Hematopoietic multipotent progenitor cell (in vitro differentiated cells): ENCODE data around the gene TSC22D1. TPM values are rescaled to one million over a fixed set of nuclear protein-coding genes. Genes with fewer than 3 reads are reported as not detected.

Source experiments
- DNase-seq, 3 donors: peaks; one replicate each; pipeline ENCODE4 v3.0.0-alpha.2; 2011 to 2015; ENCODE audit warnings: low read depth in 2 of 3, low spot score in 2 of 3
- total RNA-seq: library from RNA; depleted of rRNA; stranded (reverse); fragments of >200 nt; gene quantifications from one replicate; pipeline ENCODE4 v1.2.3, GENCODE V29; 2012

The TSC22D1 gene
- total RNA-seq, 1 donor, result 144 TPM

DNA sequence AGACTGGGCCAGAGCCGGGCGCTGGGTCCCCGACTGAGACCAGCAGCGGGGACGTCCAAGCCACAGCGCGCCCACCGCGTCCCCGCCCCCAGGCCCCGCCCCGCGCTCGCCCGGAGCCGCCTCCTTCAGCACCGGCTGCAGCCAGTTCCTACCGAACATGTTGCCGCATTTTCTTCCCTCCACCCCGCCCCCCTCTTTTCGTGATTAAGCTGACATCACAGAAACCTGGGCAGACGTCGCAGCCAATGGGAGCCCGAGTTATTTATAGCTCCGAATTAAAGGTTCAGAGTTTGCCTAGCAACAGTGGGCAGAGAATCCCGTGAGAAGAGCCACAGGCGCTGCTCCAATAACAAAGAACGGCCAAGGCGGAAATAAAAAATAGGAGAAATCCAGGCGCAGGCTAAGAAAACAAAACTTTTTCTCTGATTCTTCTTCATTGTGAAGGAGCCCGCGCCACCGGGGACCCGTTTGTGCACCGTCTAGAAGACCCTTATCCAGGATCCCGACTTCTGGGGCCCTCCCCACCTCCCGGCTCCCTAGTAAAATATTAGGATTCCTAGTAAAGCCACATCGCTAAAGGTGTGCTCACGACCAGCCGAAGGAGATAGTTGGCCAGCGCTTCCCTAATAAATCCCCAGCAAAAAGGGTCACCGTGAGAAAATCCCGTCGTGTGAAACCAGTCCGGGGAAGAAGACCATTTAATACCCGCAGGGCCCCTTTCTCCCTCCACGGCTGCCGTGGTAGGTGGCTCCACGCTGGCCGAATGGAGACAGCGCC, 140.8 kb downstream of the TSC22D1 start:
- peak; percentile 61 to 100 (median 99) for DNase-seq

DNA sequence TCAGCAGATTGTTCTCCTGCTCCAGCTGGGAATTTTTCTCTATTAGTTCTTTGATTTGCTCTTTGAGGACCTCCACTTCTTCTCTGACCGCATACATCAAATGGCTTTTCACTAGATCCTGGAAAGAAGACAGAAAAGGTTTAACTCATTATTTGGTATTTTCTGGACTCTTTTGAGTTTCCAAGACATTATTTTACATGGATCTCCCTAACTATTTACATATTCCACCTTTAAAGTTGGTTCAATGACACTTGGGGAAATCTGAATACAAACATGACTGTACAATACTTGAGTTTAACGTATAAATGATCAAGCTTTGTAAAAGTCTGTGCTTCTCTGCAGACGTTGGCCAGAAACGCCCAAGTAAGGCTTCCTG, 141.4 kb downstream of the TSC22D1 start:
- no peak for DNase-seq

DNA sequence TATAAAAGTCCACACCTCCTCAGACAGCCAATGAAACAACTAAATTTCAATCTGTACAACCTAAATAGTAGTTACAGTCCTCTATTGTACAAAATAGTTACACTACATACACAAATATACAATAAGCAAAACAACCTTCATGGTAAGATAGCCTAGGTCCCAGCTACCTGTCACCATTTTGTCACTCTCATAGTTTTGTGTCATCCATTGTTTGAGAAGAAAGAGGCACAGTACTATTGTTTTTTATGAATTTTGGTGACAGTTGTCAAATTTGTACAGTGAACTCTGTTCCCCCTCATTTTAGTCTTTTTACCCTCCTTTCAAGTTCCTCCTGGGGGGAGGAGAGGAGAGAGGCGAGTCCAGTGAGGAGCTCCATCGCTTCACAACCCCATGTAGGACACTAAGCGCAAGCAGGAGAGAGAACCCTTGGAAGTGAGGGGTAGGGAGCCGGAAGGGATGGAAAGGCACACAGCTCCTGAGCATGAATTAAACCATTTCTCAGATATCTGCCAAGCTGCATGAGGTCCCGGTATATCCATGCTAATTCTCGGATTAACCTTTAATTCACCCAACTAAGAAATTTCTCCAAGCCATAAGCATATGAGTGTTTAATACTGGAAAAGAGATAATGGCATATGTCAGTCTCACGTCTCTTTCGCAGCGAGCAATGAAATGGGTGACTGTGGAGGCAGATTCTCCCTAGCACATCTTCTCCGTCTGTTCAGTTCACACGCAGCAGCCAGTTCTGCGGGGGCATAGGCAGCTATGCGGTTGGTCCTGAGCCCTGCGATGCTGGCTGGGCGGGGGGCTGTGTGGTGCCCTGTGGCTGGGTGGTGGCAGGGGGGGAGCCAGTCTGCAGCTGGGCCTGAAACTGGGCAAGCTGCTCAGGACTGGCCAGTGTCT, 142.0 kb downstream of the TSC22D1 start:
- no peak for DNase-seq

DNA sequence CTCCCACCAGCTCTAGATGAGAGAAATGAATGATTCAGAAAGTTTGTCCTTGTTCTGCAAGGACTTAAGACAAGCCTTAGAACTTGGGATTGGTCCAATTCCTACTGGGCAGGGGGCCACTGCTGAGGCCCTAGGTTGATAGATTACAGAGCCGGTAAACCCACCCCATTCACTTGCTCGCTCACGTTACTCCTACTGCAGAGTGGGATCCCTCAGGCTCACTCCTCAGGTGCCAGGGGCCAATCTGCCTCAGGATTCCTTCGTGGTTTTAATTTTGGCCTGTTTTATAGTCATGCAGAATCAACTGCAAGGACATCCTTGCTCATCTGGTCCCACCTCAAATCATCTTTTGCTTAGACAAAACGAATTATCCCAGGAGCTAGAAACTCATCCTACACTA, 143.5 kb downstream of the TSC22D1 start:
- DNase-seq, result no peak

DNA sequence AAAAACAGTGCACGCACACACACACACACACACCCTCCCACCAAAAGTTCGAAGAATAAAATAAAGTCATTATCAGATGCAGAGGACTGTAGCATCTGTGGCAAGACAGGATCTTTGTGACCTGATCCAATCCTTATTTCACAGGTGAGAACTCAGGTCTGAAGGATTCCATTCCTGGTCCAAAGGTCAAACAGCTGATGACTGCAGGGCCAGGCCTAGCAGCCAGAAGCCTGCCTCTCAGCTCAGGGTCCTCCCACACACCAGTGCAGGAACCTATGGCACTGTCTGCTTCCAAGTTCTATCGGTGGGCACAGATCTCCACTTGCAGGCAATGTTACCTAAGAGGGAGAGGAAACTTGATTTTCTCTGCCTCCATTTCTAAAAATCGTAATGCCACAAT, 145.0 kb downstream of the TSC22D1 start:
- DNase-seq, result no peak

DNA sequence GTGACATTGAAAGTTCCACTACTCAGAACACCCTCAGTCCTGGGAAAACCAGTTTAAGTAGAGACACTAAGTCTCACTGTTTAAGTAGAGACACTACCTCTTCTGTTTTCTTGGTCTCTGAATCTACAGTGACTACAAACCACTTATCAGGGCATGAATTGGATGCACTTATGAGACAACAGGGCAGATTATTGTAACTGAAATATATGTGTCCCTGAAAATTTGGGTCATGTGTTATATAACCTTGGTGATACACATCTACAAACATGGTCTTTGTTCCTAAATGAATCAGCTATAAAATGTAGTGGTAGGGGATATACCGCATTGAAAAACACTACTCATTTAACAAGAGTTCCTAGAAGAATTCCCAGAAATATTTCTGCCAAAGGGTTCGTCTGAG, 146.8 kb downstream of the TSC22D1 start:
- no peak for DNase-seq

DNA sequence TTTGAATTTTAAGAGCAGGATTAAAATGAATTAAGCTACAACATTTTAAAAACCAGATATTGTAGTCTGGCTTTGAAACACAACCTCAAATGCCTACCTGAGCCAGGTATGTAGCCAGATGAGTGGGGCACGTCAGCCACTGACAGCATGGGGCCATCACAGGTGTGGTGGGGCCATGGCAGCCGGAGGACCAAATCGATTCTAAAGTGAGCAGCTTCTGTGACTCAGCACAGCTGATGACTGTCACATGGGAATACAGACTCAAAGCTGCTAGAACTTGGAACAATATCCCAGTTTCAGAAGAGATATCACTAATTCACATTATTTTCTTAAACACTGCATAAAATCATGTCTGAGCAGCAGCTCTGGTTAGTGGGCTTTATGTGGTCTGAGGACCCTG, 149.7 kb downstream of the TSC22D1 start:
- no peak for DNase-seq

- no peak for DNase-seq
Observed at GRCh38 chr13:44425815-44426078, 150.4 kb downstream of the TSC22D1 start.

- DNase-seq, result peak in 1 of 3 donors; percentile 68
Observed at GRCh38 chr13:44425041-44425814, 150.9 kb downstream of the TSC22D1 start.

DNA sequence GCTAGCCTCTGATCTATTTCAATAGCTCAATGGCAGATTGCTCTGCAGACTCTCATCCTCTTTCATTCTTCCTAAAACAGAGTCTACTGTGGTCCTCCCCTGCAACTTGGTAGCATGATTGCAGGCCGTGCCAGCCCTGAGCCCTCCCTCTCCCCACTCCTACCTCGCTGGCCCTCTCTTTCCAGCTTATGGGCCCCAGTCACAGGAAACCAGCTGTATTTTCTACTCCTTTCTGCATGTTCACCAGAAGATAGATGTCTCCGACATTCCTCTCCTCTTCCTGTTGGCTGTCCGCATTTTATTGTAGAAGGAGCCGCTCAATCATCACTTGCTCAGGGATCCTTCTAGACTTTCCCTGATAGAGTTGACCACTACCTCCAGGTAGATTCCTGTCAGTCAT, 152.3 kb downstream of the TSC22D1 start:
- no peak for DNase-seq

DNA sequence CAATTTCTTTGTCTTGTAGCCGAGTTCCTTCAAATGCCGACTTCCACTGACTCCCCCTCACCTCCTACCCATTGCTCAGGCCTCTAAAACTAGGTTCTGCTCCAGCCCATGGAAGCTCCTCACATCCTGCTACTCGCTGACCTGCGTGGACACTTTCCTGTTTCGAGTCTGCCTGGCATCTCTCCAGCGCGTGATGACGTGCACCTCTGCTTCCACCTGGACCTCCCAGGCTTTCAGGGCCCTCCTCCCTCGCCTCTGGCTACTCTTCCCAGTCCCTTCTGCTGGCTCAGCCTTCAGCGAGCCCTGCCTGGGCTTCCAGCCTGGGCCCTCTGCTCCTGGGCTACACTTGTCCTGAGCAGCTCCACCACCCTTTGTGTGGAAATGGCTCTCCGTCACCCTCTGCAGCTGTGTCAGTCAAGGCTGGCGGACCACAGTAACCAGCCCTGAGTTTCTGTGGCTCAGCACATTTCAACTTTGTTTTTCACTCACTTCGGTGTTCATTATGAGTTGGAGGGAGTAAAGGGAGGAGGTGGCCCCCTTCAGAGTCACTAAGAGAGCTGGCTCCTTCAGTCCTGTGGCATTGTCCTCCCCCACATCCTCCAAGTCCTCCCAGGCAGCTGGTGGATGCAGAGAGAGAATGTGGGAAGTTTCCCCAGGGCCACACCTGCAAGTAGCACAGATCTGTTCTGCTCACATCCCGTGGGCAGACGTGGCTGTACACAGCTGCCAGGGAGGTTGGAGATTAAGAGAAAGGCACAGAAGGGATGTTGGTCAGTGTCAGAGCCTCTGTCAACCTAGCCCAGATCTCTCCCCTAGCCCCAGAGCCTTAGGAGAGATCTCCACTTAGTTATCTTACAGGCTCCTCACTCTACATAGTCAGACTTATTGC, 153.1 kb downstream of the TSC22D1 start:
- DNase-seq, result no peak

DNA sequence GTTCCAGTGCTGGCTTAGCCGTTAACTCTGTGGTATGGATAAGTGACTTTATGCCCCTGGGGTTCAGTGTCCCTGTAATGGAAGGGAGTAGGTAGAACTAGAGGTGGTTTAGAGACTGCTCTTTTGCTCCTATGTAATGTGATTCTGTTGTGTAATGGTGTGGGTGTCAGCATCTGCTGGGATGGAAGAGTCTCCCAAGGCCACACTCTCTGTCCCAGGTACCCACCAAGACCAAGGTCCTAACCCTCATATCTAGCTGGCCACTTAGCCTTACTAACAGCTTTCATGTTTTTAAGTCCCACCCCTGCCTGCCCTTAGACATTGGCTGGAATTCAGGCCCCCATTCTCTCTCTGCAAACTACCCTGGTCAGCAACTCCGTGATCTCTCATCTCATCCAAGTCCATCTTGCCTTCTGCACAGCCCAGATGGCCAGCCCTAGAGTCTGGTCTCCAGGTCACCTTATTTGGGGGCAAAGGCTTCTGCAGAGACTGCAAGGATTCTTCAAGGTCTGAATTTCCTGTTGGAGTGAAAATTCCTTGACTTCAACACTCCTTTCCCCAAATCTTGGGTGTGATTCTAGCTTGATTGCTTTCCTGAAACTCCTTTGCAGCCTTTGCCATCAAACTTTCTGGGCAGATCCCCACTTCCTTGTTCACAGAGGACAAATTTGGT, 154.1 kb downstream of the TSC22D1 start:
- no peak for DNase-seq

DNA sequence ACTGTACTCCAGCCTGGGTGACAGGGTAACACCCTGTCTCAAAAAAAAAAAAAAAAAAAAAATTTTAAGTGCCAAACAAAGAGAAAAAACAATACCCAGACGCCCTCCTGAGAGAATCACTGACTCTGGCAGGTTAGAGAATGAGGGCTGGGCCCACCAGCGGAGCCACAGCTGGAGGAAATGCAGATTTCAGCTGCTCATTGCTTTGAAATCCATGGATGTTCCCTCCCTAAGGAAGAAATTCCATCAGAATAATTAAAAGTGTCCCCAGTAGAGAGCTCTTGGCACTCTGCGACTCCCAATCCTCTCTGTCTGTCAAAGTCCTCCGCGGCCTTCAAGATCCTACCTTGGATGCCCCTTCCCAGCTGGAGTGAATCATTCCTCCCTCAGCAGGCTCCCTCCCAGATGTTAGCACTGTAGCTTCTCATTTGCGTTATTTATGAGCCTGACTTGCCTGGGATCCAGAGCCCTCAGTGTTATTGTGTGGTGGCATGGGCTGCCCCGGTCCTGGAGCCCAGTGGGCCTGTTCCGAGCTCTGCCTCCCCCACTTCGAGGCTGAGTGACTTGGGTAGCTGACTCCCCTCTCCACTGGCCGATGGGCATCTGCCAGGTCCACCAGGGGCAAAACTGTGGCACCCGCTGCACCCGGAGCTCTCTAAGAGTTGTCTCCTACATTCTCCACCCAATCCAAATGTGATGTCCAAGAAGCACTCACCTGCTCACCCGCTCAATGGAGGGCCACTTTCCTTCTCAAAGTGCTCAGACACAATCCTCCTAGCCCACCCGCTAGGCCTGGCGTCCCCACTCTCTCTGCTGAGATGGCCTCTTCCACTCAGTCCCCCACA, 155.5 kb downstream of the TSC22D1 start:
- no peak for DNase-seq

DNA sequence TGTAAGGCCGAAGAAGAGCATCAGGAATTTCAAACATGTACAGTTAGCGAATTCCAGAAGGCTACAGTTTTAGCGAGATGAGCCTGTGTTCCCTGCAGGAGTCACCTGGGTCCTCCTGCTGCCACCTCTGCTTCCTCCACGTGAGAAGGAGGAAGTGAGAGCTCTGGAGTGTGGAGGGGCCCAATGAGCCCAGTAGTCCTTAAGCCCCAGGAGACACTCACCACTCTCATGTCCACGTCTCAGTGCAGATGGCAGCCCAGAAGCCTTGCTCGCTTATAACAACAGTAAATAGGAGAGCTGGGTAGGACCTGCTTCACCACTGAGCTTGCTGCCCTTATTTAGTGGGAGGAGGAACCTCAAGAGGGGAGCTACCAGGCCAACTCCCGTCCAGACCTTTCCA, 158.3 kb downstream of the TSC22D1 start:
- no peak for DNase-seq

DNA sequence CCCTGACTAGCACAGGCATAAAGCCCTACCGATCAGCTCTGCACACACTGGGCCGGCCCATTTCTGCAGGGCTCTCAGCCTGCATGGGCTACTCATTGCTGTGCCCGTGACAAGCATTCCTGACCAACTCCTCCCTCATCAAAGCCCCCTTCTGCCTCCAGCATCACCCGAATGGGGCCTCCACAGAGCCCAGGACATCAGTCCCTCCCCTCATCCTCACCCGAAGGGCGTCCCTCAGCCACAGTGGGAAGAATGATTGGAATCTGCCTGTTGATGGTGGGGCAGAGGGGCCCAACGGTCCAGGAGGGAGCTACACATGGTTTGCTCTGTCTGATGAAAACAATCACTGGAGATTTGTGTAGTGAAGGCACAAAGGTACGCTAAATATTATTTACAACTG, 158.7 kb downstream of the TSC22D1 start:
- DNase-seq, result no peak

DNA sequence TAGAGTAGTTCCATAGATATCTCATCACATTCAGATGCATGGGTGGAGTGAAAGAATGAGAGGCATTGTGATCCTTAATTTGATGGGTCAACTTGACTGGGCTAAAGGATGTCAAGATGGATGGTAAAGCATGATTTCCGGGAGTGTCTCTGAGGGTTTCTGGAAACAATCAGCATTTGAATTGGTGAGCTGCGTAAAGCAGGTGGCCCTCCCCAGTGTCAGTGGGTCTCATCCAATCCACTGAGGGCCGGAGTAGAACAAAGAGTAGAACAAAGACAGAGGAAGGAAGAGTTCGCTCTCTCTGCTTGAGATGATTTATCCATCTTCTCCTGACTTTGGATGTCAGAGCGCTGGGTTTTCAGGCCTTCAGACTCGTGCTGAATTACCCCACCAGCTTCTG, 159.4 kb downstream of the TSC22D1 start:
- no peak for DNase-seq

DNA sequence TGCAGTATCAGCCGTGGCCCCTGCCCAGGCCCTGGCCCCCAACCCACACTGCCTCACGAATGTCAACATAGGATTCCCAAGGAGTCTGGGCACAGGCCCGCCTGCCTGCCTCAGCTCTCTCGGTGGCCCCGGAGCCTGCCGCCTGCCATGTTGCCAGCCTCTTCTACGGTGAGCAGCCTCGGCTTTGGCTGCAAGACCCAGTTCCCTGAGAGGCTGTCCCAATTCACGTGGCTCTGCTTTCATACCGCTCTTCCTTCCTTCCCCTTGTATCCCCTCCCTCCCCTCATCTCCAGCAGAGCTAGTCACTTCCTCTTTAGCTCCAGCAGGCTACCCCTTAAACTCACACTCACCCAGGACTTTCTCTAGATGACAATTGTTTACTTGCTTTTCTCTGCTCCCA, 159.8 kb downstream of the TSC22D1 start:
- DNase-seq, result peak in 2 of 3 donors; percentile 64 to 85

- no peak for DNase-seq
Observed at GRCh38 chr13:44415815-44416214, 160.3 kb downstream of the TSC22D1 start.

DNA sequence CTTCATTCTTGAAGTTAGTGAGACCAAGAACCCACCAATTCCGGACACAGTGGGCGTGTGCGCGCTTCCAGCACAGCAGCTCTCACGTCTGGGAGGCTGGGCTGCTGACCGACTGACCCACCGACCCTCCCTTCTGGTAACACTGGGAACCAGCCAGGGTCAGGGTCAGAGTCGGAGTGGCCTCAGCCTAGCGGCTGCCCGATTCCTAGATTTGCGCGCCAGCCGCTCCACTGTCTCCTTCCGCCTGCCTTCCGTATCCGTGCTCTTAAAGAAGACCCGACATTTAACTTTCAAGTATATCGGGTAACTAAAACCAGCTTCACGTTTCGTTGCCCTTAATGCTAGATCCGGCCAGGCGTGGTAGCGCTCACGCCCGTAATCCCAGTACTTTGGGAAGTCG, 161.4 kb downstream of the TSC22D1 start:
- DNase-seq, result no peak
